ENCODE results near the gene OCRL.

- TF ChIP-seq EZH2phosphoT487 (IDR thresholded peaks at IDR 0.05; ENCODE audit: borderline replicate concordance, low read length) = no peak
- no peak for TF ChIP-seq CTCF (IDR thresholded peaks at IDR 0.05; ENCODE audit: low read depth, low read length, poor library complexity, severe bottlenecking)
Measured at GRCh38 chrX:129585691-129586090, 45.6 kb downstream of the OCRL start.

All from DOHH2 (cell line).